ENCODE data around the gene RANBP2. TPM values are rescaled to one million over a fixed set of nuclear protein-coding genes. Genes with fewer than 3 reads are reported as not detected.

The RANBP2 gene
- total RNA-seq, 1 donor from 2014 or later, result 88.2 TPM

DNA sequence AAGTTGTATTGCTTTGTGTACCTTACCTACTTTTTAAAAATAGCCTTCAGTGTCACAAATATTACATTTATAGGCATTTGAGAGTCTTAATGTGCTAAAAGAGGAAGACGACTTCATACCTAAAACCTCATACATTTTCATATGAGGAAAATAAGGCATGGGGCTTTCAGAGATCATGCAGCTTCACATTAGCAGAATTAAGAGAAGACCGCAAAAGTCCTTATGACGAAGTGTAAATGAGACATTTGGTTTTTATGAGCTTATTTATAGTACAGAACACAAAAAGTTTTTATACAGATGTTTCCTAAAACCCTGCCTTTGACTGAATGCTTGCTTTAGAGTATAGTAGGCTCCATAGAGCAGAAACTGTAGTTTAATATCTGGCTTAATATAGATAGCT, 57.2 kb downstream of the RANBP2 start:
- DNase-seq (ENCODE audit: low spot score), result no peak

DNA sequence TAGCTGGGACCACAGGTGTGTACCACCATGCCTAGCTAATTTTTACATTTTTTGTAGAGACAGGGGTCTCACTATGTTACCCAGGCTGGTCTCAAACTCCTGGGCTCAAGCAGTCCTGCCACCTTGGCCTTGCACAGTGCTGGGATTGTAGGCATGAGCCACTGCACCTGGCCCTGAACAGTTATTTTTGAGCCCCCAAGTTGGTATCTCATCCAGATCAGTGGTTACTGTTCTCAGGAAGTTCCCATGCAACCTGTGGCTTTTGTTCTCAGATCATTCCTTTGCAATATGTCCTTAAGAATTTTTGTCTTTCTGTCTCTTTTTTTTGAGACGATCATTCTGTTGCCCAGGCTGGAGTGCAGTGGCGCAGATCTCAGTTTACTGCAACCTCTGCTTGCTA, 59.6 kb downstream of the RANBP2 start:
- DNase-seq (ENCODE audit: low spot score), result no peak

DNA sequence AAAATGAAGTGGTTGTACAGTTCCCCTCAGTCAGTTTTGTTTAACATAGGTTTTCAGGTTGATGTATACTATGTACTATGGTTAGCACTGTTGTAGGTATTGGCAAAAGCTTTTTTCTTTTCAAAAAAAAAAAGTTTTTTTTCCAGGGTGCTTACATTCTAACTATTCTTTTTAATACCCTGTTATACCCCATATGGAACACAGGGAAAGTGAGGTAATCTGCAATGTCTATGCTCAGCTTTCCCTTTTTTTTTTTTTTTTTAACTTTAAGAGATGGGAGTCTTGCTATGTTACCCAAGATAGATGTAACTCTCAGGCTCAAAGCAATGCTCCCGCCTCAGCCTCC, 66.7 kb downstream of the RANBP2 start:
- no peak for DNase-seq (ENCODE audit: low spot score)

DNA sequence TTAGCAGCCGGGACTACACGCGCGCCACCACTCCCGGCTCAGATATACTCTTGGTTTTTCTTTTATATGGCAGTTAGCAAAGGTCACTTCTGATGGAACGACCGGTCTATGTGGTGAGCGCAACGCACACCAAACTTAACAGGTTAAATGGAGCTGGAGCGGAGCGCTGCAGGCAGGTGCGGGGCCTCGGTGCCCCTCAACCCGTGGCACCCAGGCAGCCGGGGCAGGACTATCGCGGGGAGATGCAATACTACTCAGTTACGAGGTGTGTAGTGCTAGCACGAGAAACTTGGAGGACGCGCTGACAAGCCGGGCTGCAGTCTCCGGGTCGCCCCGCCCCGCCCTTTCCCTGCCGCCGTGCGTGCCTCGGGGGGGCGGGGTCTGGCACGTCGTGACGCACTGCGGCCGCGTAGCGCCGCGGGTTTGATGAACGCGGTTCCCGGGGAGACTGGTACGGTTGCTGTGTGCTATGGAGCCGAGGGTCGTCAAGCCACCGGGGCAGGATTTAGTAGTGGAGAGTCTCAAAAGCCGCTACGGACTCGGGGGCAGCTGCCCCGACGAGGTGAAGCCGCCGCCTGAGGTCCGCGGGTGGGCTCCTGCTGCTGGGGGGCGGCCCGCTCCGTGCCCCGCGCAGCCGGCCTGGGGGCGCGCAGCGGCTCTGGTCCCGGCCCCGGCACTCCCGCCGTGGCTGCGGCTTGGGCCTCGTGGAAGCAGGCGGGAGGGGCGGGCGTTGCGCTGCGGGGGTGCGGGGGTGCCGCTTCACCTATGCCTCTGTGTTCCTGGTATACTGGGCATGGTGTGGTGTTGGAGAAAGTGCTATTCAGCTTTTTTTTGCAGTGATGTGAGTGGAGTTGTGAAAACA, 67.3 kb downstream of the RANBP2 start, which contains the start of gene CCDC138:
TSS of gene CCDC138 (plus strand) at position 418 of the 862 bp plus-strand sequence. CDS start at position 470, 52 bp downstream.
- DNase-seq (ENCODE audit: low spot score), result peak; percentile 87

DNA sequence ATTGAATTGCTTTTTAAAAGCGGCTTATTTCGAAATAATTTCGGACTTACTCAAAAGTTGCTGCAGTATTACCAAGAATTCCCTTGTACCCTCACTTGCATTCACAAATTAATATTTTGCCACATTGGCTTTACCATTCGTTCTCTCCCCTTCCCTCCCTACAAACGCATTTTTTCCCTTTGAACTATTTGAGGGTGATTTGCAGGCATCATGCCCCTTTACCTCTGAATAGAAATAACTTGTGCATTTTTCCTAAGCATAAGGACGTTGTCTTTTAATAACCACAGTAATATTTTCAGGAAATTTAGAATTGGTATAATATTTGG, 67.9 kb downstream of the RANBP2 start:
- DNase-seq (ENCODE audit: low spot score), result no peak

DNA sequence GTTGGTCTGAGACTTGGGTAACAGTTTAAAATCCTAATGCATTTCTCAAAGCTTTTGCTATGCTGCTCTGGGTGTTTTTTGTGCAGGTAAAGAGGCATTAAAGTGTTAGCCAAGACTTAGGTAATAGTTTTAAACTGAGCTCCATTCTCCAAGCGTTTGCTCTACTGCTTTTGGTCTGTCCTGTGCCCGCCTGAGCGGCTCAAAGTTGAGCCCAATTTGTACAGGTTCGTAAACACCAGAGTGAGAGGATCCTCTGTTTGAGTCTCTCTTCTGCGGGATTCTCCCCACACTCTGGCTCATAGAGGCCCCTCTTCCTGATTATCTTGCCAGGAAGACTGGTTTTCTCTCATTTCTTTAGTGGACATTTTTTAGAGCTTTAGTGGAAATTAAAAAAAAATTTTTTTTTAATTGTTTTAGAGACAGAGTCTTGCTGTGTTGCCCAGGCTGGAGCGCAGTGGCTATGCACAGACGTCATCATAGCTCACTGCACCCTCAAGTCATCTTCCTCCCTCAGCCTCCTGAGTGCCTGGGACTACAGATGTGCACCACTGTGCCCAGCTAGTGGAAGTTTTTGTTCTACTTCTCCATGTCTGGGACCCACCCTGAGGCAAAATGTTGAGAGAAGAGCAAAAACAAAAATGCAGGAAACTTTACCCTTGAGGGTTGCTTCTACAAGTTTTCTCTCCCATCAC, 83.9 kb downstream of the RANBP2 start:
- DNase-seq (ENCODE audit: low spot score), result no peak

DNA sequence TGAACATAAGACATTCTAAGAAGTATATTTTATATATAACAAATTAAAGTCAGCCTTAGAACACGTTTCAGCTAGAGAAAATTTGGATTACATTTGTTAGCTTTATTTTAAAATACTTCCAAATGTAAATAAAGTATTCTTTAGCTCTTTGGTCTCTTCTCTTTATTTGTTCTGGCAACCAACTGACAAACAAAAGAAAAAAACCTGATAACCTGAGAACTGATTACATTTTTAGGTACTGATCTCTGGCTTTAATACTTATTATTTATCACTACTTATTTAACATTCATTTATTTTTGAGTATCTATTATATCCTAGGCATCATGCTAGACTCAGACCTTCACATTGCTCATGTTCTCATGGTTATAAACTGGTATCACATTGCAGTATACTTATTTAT, 85.8 kb downstream of the RANBP2 start:
- no peak for DNase-seq (ENCODE audit: low spot score)

DNA sequence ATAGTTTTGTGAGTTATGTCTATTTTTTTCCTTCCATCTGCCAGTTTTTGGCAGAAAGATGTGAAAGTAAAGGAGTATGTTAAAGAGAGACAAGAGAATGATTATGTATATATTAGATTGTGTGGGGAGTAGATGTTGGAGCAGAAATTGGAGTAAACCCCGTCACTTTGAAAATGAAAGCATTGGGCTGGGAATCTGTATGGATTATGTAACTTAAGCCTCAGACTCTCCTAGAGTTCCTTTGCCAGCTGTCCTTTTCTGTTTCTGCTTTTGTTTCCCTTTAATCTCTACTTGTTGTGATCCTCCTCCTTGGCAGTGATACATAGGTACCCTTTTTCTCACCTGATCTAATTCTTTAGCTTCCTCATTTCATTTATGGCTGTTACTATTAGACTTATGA, 86.5 kb downstream of the RANBP2 start:
- no peak for DNase-seq (ENCODE audit: low spot score)

DNA sequence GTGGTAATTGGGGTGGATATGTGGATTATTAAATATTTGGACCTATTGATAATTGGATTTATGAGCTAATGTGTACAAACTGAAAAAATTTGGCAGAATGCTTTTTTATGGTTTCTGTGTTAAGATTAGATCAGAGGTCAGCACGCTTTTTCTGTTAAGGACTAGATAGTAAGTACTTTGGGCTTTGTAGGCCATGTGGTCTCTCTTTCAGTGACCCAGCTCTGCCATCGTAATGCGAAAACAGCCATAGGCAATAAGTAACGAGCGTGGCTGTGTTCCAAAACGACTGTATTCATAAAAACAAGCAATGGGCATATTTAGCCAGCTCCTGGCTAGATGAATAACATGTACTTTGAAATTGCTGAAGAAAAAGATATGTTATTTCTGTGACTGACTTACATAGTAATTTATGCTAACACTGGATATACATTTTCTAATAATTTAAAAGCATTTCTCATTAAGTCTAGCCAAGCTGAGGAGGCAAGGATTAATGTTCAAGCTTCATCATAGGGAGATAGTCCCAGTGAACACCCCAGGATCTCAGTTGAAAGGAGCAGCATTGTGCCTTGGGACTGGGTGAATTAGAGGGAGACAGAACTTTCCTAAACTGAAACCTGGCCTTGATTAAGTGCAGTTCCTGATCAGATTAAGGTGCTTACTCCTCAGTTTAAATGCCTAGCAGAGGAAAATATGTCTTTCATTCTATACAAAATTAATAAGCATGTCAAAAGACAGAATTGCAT, 87.3 kb downstream of the RANBP2 start:
- DNase-seq (ENCODE audit: low spot score), result no peak

DNA sequence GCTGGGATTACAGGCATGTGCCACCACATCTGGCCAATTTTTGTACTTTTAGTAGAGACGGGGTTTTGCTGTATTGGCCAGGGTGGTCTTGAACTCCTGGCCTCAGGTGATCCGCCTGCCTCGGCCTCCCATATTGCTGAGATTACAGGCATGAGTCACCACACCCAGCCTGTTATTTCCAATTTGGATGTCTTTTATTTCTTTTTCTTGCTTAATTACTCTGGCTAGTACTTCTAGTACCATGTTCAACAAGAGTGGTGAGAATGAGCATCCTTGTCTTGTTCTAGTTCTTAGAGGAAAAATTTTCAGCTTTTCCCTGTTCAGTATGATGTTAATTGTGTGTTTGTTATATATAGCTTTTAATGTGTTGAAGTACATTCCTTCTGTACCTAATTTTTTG, 90.7 kb downstream of the RANBP2 start:
- no peak for DNase-seq (ENCODE audit: low spot score)

DNA sequence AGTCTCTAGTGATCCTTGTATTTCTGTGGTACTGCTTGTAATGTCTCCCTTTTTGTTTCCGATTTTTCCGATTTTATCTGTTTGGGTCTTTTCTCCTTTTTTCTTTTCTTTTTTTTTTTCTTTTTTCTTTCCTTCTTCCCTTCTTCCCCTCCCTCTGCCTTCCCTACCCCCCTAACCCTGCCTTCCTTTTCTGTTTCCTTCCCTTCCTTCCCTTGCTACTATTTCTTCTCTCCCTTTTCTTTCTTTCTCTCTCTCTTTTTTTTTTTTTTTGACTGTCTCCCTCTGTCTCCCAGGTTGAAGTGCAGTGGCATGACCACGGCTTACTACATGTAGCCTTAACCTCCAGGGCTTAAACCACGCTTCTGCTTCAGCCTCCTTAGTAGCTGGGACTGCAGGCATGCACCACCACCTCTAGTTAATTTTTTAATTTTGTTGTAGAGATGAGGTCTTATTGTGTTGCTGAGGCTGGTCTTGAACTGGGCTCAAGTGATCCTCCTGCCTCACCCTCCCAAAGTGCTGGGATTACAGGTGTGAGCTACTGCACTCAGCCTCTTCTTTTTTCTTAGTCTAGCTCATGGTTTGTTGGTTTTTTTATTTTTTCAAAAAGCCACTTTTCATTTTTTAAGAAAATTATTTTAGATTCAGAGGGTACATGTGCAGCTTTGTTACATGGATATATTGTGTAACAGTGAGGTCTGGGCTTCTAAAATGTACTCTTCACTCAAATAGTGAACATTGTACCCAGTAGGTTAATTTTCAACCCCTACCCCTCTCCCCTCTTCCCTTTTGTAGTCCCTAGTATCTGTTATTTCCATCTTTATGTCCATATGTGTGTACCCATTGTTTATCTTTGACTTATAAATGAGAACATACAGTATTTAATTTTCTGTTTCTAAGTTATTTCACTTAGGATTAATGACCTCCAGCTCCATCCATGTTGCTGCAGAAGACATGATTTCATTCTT, 92.0 kb downstream of the RANBP2 start:
- DNase-seq (ENCODE audit: low spot score), result no peak

DNA sequence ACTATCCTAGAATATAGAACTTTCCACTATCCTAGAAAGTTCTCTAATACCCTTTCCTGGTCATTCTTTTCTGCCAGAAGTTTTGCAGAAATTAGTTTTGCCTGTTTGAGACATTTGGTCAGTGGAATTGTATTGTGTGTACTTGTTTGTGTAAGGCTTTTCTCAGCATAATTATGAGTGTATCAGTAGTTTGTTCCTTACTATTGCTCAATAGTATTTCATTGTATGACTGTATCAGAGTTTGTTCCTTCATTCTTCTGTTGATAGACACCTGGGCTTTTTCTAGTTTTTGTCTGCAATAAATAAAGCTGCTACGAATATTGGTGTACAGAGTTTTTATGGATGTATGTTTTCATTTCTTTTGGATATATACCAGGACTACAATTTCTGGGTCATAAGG, 94.5 kb downstream of the RANBP2 start:
- DNase-seq (ENCODE audit: low spot score), result no peak

DNA sequence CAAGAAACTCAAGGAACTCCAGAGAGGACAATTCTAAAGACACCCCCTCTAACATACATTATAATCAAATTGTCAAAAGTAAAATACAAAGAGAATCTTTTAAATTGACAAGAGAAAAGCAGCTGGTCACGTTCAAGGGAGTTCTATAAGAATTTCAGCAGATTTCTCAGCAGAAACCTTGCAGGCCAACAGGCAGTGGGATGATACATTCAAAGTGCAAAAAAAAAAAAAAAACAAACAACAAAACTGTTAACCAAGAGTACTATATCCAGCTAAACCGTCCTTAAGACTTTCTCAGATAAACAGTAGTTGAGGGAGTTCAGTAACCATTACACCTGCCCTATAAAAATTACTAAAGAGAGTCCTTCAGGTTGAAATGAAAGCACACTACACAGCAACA, 101.2 kb downstream of the RANBP2 start:
- DNase-seq (ENCODE audit: low spot score), result no peak

DNA sequence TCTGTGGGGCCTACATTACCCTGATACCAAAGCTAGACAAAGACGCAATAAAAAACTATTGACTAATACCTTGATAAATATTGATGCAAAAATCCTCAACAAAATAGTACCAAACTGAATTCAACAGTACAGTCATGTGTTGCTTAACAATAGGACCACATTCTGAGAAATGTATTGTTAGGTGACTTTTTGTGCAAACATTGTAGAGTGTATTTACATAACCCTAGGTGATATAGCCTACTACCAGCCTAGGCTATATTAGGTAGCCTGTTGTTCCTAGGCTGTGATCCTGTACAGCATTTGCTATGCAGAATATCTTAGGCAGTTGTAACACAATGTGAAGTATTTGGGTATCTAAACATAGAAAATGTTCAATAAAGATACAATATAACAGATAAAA, 104.0 kb downstream of the RANBP2 start:
- DNase-seq (ENCODE audit: low spot score), result no peak

DNA sequence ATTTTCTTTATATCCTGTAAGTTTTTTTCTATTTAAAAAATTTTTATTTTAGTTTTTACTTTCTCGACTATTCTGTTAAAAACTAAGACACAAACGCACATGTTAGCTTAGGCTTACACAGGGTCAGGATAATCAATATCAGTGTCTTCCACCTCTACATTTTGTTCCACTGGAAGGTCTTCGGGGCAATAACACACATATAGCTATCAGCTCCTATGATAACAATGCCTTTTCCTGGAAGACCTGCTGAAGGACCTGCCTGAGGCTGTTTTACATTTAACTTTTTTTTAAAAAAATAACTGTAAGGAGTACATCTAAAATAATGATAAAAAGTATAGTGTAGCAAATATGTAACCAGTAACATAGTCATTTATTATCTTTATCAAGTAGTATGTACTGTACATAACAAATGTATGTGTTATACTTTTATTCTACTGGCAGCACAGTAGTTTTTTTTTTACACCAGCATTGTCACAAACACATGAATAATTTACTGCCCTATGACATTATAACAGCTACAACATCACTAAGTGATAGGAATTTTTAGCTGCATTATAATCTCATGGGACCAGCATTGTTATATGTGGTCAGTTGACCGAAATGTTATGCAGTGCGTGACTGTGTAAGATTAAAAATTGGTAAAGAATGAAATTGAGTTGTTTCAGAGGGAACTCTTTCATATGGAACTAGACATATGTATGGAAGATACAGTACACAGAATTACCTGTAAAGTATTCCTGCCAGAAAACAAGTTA, 105.2 kb downstream of the RANBP2 start:
- DNase-seq (ENCODE audit: low spot score), result no peak

DNA sequence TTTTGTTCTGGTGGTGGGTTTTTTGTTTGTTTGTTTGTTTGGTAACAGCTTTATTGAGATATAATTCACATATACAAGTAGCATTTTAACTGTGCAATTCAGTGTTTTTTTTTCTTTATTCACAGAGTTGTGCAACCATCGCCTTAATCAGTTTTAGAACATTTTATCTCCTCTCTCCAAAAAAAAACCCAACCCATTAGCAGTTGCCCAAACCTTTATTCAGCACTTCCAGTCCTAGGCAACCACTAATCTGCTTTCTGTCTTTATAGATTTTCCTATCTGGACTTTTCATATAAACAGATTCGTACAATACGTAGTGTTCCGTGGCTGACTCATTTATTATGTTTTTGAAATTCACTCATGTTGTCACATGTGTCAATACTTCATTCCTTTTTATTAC, 106.0 kb downstream of the RANBP2 start:
- no peak for DNase-seq (ENCODE audit: low spot score)

DNA sequence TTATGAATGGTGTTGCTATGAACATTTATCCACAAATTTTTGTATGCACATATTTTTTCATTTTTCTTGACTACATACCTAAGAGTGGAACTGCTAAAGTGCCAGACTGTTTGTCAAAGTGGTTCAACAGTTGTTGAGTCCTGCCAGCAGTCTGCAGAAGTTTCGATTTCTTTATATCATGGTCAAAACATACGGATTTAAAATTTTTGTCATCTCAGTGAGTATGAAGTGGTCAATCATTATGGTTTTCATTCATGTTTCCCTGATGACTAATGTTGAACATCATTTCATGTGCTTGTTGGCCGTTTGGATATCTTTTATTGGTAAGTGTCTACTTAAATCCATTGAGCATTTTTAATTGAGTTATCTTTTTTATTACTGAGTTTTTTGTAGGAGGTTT, 106.5 kb downstream of the RANBP2 start:
- DNase-seq (ENCODE audit: low spot score), result no peak

DNA sequence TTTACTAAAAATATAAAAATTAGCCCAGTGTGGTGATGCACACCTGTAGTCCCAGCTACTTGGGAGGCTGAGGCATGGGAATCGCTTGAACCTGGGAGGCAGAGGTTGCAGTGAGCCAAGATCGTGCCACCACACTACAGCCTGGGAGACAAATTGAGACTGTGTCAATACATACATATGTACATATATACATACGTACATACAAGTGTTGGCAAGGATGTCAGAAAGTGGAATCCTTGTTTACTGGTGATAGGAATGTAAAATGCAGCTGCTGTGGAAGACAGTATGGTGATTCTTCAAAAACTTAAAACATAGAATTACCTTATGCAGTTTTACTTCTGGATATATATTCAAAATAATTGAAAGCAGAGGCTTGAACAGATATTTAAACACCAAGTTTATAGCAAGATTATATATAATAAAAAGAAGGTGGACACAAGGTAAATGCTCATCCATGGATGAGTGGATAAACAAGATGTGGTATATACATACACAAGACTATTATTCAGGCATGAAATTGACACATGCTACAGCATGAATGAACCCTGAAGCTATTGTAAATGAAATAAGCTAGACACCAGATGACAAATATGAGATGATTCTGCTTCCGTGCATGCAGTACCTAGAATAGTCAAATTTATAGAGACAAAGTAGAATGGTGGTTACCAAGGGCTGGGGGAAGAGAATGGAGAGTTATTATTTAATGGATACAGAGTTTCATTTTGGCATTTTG, 110.5 kb downstream of the RANBP2 start:
- DNase-seq (ENCODE audit: low spot score), result no peak

DNA sequence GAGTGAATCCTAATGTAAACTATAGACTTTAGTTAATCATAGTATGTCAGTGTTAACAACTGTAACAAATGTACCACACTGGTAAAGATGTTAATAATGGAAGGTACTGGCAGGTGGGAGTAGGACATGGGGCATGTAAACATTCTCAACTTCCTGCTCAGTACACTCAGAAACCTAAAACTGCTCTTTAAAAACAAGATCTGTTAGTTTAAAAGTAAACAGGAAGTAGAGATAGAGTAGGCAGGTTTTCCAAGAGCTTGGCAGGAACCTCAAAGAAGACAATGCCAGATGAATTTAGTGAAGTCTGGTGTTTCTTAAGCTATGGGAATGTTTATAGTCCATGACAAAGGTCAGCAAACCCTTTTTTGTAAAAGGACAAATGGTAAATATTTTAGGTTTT, 113.9 kb downstream of the RANBP2 start:
- DNase-seq (ENCODE audit: low spot score), result no peak

DNA sequence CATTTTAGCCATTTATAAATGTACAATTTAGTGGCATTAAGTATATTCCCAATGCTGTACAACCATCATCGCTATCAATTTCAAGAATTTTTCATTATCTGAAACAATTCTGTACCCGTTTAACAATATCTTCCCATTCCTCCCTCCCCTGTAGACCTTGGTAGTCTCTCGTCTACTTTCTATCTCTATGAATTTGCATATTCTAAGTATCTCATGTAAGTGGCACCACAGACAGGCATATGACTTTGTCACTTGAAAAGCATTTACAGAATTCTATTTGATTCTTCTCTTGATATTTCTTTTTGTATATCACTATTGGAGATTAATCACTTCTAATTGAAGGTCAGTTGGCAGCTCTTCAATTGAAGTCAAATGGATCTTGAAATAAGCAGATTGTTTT, 115.3 kb downstream of the RANBP2 start:
- no peak for DNase-seq (ENCODE audit: low spot score)
